BJ (cell line): ENCODE data around the gene ABCC4. TPM values are rescaled to one million over a fixed set of nuclear protein-coding genes. Genes with fewer than 3 reads are reported as not detected.

Source experiments
- CTCF ChIA-PET: fragments of 350-600 bp; formaldehyde crosslinking; extraction: SDS; loops from one replicate; lab custom pipeline; 2021; ENCODE audit warnings: antibody characterized with exemption, inconsistent platforms; lab: Yijun Ruan, JAX
- POLR2A ChIA-PET: fragments of 300-600 bp; sonication (Branson Sonifier 250); formaldehyde crosslinking; extraction: SDS; loops from one replicate; lab custom pipeline; 2021; ENCODE audit warnings: antibody characterized with exemption; lab: Charles Lee
- DNase-seq: peaks from one replicate; pipeline ENCODE4 v3.0.0-alpha.2; 2011; ENCODE audit warnings: low read depth
- H3K27me3 ChIP-seq: 2 replicates; pipeline ENCODE4 v1.6.0; 2011; ENCODE audit warnings: low read length; ENCODE audit not compliant: control insufficient read depth, insufficient read depth
- H3K36me3 ChIP-seq: 2 replicates; pipeline ENCODE4 v1.5.1; 2011; ENCODE audit warnings: low read length; ENCODE audit not compliant: control insufficient read depth, insufficient read depth
- H3K4me3 ChIP-seq: 2 replicates; pipeline ENCODE4 v1.5.1; 2011; ENCODE audit warnings: low read depth, mild to moderate bottlenecking, control low read depth, low read length
- CTCF ChIP-seq: IDR thresholded peaks from 2 replicates; pipeline ENCODE4 v1.5.1; 2011; ENCODE audit warnings: low read depth, mild to moderate bottlenecking, control low read depth, inconsistent platforms, low read length, moderate library complexity; ENCODE audit not compliant: insufficient read depth
- polyA plus RNA-seq: library from polyadenylated mRNA; depleted of rRNA; stranded (reverse); fragments of >200 nt; gene quantifications from 2 replicates; pipeline ENCODE4 v1.2.3, GENCODE V29; 2011

ABCC4 gene
- polyA plus RNA-seq, 1 experiment = 11.2 TPM

- ChIA-PET POLR2A (no interaction called here), CTCF (no interaction called here)
- TF ChIP-seq CTCF = no peak
- no peak for DNase-seq
- H3K36me3 ChIP-seq = no peaks in the 10 kb centered on the region
- no peaks in the 10 kb centered on the region for H3K27me3 ChIP-seq
- no peak overlapping the region for H3K4me3 ChIP-seq
Observed at GRCh38 chr13:95151942-95152587, 149.2 kb downstream of the ABCC4 start.

- Histone ChIP-seq H3K27me3 (no peaks in the 10 kb centered on the region), H3K36me3 (no peaks in the 10 kb centered on the region), H3K4me3 (no peak overlapping the region)
- TF ChIP-seq CTCF = no peak
- POLR2A ChIA-PET = no interaction called here
- CTCF ChIA-PET = interaction anchor here (0.7 to 1.2 kb wide), 3 partner anchors 15 to 254 kb away, joined by 3 to 4 read pairs (median 3); no protein-coding TSS in a partner anchor
- no peak for DNase-seq
Observed at GRCh38 chr13:95150555-95150954, 150.7 kb downstream of the ABCC4 start.

GRCh38 chr13:95146486-95146885 lies 154.8 kb downstream of the ABCC4 start:
- ChIA-PET POLR2A (no interaction called here), CTCF (no interaction called here)
- no peak for DNase-seq
- Histone ChIP-seq H3K4me3 (no peak overlapping the region), H3K27me3 (no peaks in the 10 kb centered on the region), H3K36me3 (no peaks in the 10 kb centered on the region)
- no peak for TF ChIP-seq CTCF

GRCh38 chr13:95145587-95145986 lies 155.7 kb downstream of the ABCC4 start:
- POLR2A ChIA-PET = no interaction called here
- H3K36me3 ChIP-seq = no peaks in the 10 kb centered on the region
- H3K27me3 ChIP-seq = no peaks in the 10 kb centered on the region
- TF ChIP-seq CTCF = no peak
- CTCF ChIA-PET = no interaction called here
- no peak for DNase-seq
- no peak overlapping the region for H3K4me3 ChIP-seq

- TF ChIP-seq CTCF = no peak
- DNase-seq = no peak
- ChIA-PET CTCF (no interaction called here), POLR2A (no interaction called here)
- H3K4me3 ChIP-seq = no peak overlapping the region
- no peaks in the 10 kb centered on the region for H3K36me3 ChIP-seq
- H3K27me3 ChIP-seq = no peaks in the 10 kb centered on the region
Observed at GRCh38 chr13:95140502-95140901, 160.7 kb downstream of the ABCC4 start.
